Ammon's horn (tissue), 1 donor: Measurements from ENCODE around the gene PACRG.

Experiments used
- DNase-seq: peaks from one replicate; pipeline ENCODE4 v3.0.0-alpha.2; 2016; ENCODE audit warnings: low spot score

Gene PACRG

DNA sequence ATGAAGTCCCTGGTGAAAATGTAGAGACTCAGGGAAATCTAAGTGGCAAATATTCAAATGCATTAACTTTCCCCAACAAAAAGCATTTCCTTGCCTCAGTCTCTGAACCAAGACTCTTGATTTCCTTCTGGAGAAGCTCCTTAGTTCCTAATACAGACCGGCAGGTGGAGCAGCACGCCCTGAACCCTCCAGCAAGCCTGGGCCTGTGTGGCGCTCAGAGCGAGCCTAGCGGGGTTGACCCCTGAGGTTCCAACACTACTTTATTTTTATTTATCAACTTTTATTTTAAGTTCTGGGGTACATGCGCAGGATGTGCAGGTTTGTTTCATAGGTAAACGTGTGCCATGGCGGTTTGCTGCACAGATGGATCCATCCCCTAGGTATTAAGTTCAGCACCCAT, 50.8 kb downstream of the PACRG start:
- no peak for DNase-seq

GRCh38 chr6:162785632-162786242, 58.0 kb downstream of the PACRG start:
- no peak for DNase-seq

DNA sequence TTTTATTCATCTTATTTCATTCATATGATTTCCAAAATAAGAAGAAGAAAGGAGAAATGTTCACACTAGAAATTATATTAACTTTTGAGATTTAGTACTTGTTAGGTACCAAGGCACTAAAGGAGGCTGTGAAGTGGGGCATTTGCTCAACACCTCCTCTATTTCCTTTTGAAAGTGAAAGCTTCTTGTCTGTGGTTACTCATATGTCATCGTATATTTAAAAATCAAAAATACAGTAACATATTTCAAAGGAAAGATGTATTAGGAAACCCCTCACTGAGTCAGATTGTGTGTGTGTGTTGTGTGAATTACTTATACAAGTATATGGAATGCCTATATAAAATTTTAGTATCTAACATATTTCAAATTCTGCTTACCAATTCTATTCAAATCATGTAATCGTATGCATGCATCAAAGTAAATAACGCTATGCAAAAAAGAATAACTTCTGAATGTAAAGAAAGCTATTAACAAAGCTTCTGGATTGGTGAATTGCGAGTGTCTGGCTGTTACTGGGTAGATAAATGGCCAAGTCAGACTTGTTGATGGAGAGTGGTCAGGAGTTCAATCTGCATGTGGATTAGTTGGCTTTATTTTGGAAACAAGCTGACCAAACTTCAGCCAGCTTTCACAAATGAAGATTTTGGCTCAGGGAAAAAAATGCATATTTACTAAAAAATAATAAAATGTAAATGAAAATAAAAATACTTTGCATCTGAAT, 70.9 kb downstream of the PACRG start:
- no peak for DNase-seq

GRCh38 chr6:162814426-162814973, 86.7 kb downstream of the PACRG start:
- DNase-seq = no peak

DNA sequence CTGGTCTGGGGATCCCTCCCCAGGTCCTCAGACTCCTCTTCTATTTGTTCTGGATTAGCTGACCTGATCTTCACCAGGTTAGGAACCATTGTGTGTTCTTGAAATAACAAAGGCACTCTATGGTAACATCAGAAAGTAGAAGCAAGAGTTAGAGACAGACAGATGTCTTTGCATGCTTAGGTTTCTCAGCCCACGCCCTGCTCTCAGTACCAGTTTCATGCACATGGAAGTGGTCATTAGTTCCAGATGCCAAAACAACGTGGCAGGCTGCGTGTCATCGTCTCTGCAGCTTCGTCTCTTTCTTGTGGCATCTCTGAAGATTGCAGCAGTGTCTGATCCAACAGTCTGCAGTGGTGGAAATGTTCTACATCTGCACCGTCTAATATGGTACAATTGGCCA, 89.4 kb downstream of the PACRG start:
- no peak for DNase-seq

GRCh38 chr6:162819284-162819683, 91.5 kb downstream of the PACRG start:
- DNase-seq = no peak

DNA sequence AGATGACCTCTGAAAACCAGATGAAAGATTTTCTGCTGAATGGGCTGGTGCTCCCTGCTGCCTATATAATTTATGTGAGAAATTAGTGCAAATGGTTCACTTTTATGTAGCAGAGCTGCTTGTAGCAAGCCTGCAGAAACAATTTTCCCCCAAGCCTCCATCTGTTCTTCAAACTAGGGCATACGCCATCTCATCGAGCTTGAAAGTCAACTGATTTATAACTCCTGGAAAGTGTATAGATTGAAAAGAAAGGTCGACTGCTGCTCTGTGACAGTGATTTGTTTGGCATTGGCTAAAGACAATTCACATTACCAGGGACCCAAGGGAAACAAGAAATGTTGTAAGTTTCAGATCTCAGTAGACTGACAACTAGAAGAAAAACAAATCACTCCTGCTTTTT, 93.3 kb downstream of the PACRG start:
- peak; percentile 29 for DNase-seq

- DNase-seq = no peak
Observed at GRCh38 chr6:162825597-162825996, 97.8 kb downstream of the PACRG start.

GRCh38 chr6:162829013-162829742, 101.4 kb downstream of the PACRG start:
- no peak for DNase-seq

GRCh38 chr6:162833776-162834175, 106.0 kb downstream of the PACRG start:
- DNase-seq = no peak

DNA sequence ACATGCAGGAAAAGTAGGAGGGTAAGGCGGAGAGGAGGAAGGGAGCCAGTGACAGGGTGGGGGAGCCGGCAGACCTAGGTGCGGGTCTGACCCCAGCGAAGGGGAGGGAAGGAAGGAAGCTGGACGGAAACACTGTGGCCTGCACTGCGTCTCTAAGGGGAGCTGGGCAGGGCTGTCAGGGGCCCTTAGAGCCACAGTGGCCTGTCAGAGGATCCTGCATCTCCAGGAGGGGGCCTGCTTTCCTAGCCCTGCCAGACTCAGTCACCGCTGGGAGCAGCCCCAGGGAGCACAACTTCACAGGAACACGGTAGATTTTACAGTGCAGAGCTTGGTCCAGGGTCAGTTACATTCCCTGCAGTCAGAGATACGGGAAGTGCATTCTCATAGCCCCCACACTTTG, 118.2 kb downstream of the PACRG start:
- no peak for DNase-seq

DNA sequence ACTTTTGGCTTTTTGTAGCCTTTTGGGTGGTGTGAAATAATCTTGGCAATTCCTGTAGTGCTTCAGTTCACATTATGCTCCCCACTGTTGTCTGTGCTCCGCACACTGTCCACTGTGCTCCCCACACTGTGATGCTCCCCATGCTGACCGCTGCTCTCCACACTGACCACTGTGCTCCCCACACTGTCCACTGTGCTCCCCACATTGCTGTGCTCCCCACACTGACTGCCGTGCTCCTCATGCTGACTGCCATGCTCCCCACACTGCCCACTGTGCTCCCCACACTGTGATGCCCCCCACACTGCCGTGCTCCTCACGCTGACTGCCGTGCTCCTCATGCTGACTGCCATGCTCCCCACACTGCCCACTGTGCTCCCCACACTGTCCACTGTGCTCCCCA, 118.9 kb downstream of the PACRG start:
- no peak for DNase-seq

DNA sequence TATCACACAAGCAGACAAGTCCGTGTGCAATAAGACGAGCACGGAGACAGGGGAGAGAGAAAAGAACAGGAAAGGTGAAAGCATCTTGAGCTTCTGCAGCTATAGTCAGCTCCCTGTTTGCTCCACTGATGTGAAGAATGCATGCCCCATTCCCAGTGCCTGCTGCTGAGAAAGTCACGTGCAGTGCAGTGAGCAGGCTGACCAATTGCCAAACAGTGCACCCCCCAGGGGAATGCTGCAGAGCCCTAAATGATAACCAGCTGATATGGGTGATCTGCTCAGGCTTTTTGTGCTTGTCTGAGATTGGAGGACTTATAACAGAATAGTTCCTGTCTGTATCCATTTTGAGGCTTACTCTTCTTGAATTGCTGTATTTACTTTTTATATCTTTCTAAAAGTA, 121.5 kb downstream of the PACRG start:
- DNase-seq = peak; percentile 77

GRCh38 chr6:162852192-162852591, 124.4 kb downstream of the PACRG start:
- no peak for DNase-seq

GRCh38 chr6:162852840-162853577, 125.2 kb downstream of the PACRG start:
- DNase-seq = no peak

DNA sequence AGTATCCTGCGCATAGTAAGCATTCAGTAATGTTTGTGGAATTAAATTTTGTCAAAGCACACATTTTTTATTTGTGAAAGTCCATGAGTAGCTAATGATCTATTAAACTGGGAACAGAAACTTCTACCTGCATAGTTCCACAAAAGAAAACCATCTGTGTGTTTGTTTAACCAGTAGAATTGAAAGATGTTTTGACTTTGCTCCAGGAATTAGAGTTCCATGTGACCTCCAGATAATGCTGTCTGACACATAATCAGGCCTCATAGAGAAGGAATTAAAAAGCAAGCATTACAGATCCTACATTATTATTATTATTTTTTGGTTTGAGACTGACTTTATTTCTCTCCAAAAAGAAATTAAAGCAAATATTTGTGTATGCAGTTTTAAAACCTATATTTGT, 126.5 kb downstream of the PACRG start:
- DNase-seq = no peak

DNA sequence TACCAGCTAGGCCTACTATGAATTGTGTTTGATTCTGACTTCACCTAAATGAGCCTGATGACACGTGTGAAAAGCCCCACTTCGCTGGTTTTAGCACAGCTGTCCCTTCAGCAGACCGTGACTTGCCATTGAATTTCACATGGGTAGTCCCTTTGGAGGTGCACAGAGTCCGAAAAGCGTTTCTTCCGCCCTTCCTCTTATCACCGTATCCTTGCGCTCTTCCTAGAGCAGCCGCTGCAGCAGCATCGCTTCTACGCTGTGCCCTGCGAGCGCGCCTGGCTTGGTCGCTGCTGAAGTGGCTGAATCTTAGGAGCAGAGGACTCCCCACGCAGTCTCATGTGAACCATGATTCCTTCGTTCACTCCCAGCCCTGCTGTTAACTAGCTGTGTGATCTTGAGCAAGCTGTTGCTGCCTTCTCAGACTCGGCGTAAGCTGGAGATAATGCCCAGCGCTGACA, 127.0 kb downstream of the PACRG start:
- peak; percentile 45 for DNase-seq

- peak; percentile 97 for DNase-seq
Observed at GRCh38 chr6:162856885-162857284, 129.1 kb downstream of the PACRG start.

- DNase-seq = peak; percentile 68
Observed at GRCh38 chr6:162857326-162857725, 129.6 kb downstream of the PACRG start.

DNA sequence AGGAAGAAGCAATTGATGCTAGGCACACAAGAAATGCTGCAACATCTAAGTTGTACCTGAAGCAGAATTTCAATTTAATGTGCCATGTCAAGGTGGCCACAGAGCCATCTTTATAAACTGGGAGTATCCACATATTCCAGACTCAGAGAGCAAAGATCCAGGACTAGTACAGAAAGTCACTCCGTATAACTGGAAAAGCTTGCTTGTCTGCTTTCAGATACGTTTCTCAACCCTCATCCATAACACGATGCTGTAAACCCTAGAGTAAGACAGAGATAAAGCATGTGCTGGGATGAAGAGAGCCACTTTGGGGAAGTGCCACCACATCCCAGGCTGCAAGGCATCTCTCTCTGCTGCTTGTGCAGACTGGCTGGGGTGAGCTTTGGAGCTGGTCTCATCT, 134.7 kb downstream of the PACRG start:
- no peak for DNase-seq

GRCh38 chr6:162862941-162863340, 135.2 kb downstream of the PACRG start:
- DNase-seq = no peak

DNA sequence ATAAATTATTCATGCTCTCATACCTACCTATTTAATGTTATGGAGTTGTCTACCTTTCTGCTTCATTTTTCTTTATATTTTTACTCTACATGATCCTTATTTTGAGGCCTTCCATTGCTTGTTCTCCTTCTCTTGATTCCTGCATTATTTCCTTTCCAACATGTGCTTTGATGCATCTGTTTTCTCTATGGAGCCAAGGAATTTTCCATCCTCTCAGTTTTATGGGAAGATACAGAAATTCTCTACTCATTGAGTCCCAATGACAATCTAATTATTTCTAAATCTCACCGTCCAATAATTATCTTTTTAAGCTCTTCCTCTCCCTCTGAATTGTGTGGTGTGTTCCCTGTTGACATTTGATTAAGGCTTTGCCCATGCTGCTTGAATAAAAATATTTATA, 136.0 kb downstream of the PACRG start:
- DNase-seq = no peak
